ENCODE results near the gene SERPINB8. TPM values are rescaled to one million over a fixed set of nuclear protein-coding genes. Genes with fewer than 3 reads are reported as not detected.

SERPINB8 gene
- total RNA-seq, 1 donor: 32.0 TPM

GRCh38 chr18:63965716-63966330 lies 4.1 kb upstream of the SERPINB8 start:
- H3K4me3 ChIP-seq (ENCODE audit: low read depth, low read length): no peak overlapping the region
- DNase-seq (ENCODE audit: low read depth): no peak
- no peak for TF ChIP-seq CTCF (IDR thresholded peaks at IDR 0.05; ENCODE audit: insufficient read depth, low read depth, low read length)

- TF ChIP-seq CTCF (IDR thresholded peaks at IDR 0.05; ENCODE audit: insufficient read depth, low read depth, low read length): no peak
- H3K4me3 ChIP-seq (ENCODE audit: low read depth, low read length): peak overlapping the region; percentile 73
- DNase-seq (ENCODE audit: low read depth): peak; percentile 36
These were observed 926 bp downstream of the SERPINB8 start for GRCh38 chr18:63970809-63971205.

- H3K4me3 ChIP-seq (ENCODE audit: low read depth, low read length): peak overlapping the region; percentile 73
- DNase-seq (ENCODE audit: low read depth): no peak
- TF ChIP-seq CTCF (IDR thresholded peaks at IDR 0.05; ENCODE audit: insufficient read depth, low read depth, low read length): no peak
These were observed 1.6 kb downstream of the SERPINB8 start for GRCh38 chr18:63971320-63972001.

- H3K4me3 ChIP-seq (ENCODE audit: low read depth, low read length): no peak overlapping the region
- no peak for TF ChIP-seq CTCF (IDR thresholded peaks at IDR 0.05; ENCODE audit: insufficient read depth, low read depth, low read length)
- no peak for DNase-seq (ENCODE audit: low read depth)
These were observed 2.1 kb downstream of the SERPINB8 start for GRCh38 chr18:63972002-63972376.

- TF ChIP-seq CTCF (IDR thresholded peaks at IDR 0.05; ENCODE audit: insufficient read depth, low read depth, low read length): peak; percentile 40
- DNase-seq (ENCODE audit: low read depth): peak; percentile 47
These were observed 5.1 kb downstream of the SERPINB8 start for GRCh38 chr18:63974991-63975390.

GRCh38 chr18:63975628-63976027 lies 5.7 kb downstream of the SERPINB8 start:
- no peak for TF ChIP-seq CTCF (IDR thresholded peaks at IDR 0.05; ENCODE audit: insufficient read depth, low read depth, low read length)
- H3K4me3 ChIP-seq (ENCODE audit: low read depth, low read length): no peak overlapping the region
- DNase-seq (ENCODE audit: low read depth): no peak

More at GRCh38 chr18:63974991-63975390, 5.1 kb downstream of the SERPINB8 start:
- no peak overlapping the region for H3K4me3 ChIP-seq (ENCODE audit: low read depth, low read length)
